Loucy (cell line): Measurements from ENCODE around the gene OR1I1.
A peak's percentile ranks its signal among the peaks of the same experiment; 100 is the strongest.

Source experiments
- H2AFZ ChIP-seq: fragments of 200-600 bp; sonication (generic); 2 replicates; pipeline ENCODE4 v1.6.0; 2016; ENCODE audit warnings: antibody characterized with exemption, mild to moderate bottlenecking, low read length, moderate library complexity
- H3F3A ChIP-seq: fragments of 200-600 bp; 2 replicates; pipeline ENCODE4 v1.6.0; 2016; ENCODE audit warnings: antibody characterized with exemption, low read depth, mild to moderate bottlenecking
- H3K27me3 ChIP-seq: fragments of 200-600 bp; sonication (generic); 2 replicates; pipeline ENCODE4 v1.6.1; 2014; ENCODE audit warnings: low read length, mild to moderate bottlenecking; ENCODE audit not compliant: insufficient read depth, poor library complexity, severe bottlenecking
- H3K36me3 ChIP-seq: fragments of 200-600 bp; sonication (generic); 2 replicates; pipeline ENCODE4 v1.6.1; 2016; ENCODE audit warnings: low read length; ENCODE audit not compliant: insufficient read depth
- H3K4me1 ChIP-seq: fragments of 200-600 bp; sonication (generic); 2 replicates; pipeline ENCODE4 v1.5.1; 2014; ENCODE audit warnings: low read length, mild to moderate bottlenecking; ENCODE audit not compliant: insufficient read depth, poor library complexity, severe bottlenecking
- H3K4me2 ChIP-seq: fragments of 200-600 bp; sonication (generic); 2 replicates; pipeline ENCODE4 v1.6.0; 2014; ENCODE audit warnings: antibody characterized with exemption, low read length, low read depth, mild to moderate bottlenecking; ENCODE audit not compliant: poor library complexity, severe bottlenecking
- H3K4me3 ChIP-seq: fragments of 200-600 bp; sonication (generic); 2 replicates; pipeline ENCODE4 v1.5.1; 2014; ENCODE audit warnings: low read length, mild to moderate bottlenecking, mixed read lengths; ENCODE audit not compliant: poor library complexity, severe bottlenecking
- H3K79me2 ChIP-seq: fragments of 200-600 bp; sonication (generic); 2 replicates; pipeline ENCODE4 v1.6.1; 2014; ENCODE audit warnings: low read length; ENCODE audit not compliant: insufficient read depth
- H3K9ac ChIP-seq: fragments of 200-600 bp; sonication (generic); 2 replicates; pipeline ENCODE4 v1.6.0; 2014; ENCODE audit warnings: mild to moderate bottlenecking, low read depth, low read length, moderate library complexity; ENCODE audit not compliant: poor library complexity, severe bottlenecking
- H3K9me2 ChIP-seq: fragments of 200-600 bp; sonication (generic); replicated peaks from 2 replicates; pipeline ENCODE4 v1.6.1; 2016; ENCODE audit warnings: low read depth, low read length, mixed read lengths
- H3K9me3 ChIP-seq: fragments of 200-600 bp; sonication (generic); 2 replicates; pipeline ENCODE4 v1.6.1; 2014; ENCODE audit warnings: mild to moderate bottlenecking, antibody characterized with exemption, low read length, low read depth; ENCODE audit not compliant: insufficient read depth
- H4K20me1 ChIP-seq: fragments of 200-600 bp; sonication (generic); 2 replicates; pipeline ENCODE4 v1.6.0; 2014; ENCODE audit warnings: antibody characterized with exemption, low read length, mild to moderate bottlenecking; ENCODE audit not compliant: insufficient read depth, poor library complexity, severe bottlenecking
- CTCF ChIP-seq: fragments of 200-600 bp; sonication (generic); conservative IDR thresholded peaks from 2 replicates; pipeline ENCODE4 v1.5.1; 2014; ENCODE audit warnings: mild to moderate bottlenecking, antibody characterized with exemption, low read length
- EZH2phosphoT487 ChIP-seq: fragments of 200-600 bp; IDR thresholded peaks from 2 replicates; pipeline ENCODE4 v1.6.1; 2018; ENCODE audit warnings: antibody characterized with exemption, mild to moderate bottlenecking, moderate library complexity, borderline replicate concordance

OR1I1 gene

GRCh38 chr19:15105044-15105443 lies 23.0 kb downstream of the OR1I1 start:
- Histone ChIP-seq H3K4me2 (no peak overlapping the region), H3K27me3 (no peaks in the 10 kb centered on the region), H3K9me2 (no peaks in the 10 kb centered on the region), H3K36me3 (no peaks in the 10 kb centered on the region), H3K9me3 (peaks cover 12% of the 10 kb centered on the region; the same call in 1 of the 2 replicates), H2AFZ (no peak overlapping the region), H3K79me2 (no peaks in the 10 kb centered on the region), H3F3A (no peaks in the 10 kb centered on the region), H3K4me3 (no peak overlapping the region), H3K4me1 (peaks cover 4% of the 10 kb centered on the region), H4K20me1 (no peaks in the 10 kb centered on the region), H3K9ac (no peak overlapping the region)
- TF ChIP-seq CTCF (no peak), EZH2phosphoT487 (no peak)

GRCh38 chr19:15107061-15108010 lies 25.3 kb downstream of the OR1I1 start, which contains the start of gene SYDE1:
TSS of gene SYDE1 (plus strand) at chr19:15107401. CDS start at chr19:15107434, 33 bp downstream.
- no peaks in the 10 kb centered on the region for H3F3A ChIP-seq
- no peak for TF ChIP-seq CTCF
- TF ChIP-seq EZH2phosphoT487: no peak
- H3K4me2 ChIP-seq: peak within 1 kb of the TSS; percentile 31
- H3K36me3 ChIP-seq: no peaks in the 10 kb centered on the region
- H3K27me3 ChIP-seq: no peaks in the 10 kb centered on the region
- H2AFZ ChIP-seq: no peak within 1 kb of the TSS
- no peak within 1 kb of the TSS for H3K4me3 ChIP-seq
- H3K9me2 ChIP-seq: no peaks in the 10 kb centered on the region
- no peaks in the 10 kb centered on the region for H3K79me2 ChIP-seq
- peaks cover 4% of the 10 kb centered on the region for H3K4me1 ChIP-seq
- no peaks in the 10 kb centered on the region for H4K20me1 ChIP-seq
- no peak within 1 kb of the TSS for H3K9ac ChIP-seq
- H3K9me3 ChIP-seq: peaks cover 9% of the 10 kb centered on the region; the same call in 1 of the 2 replicates

- H3F3A ChIP-seq: no peaks in the 10 kb centered on the region
- peak overlapping the region; percentile 31 for H3K4me2 ChIP-seq
- no peaks in the 10 kb centered on the region for H4K20me1 ChIP-seq
- H2AFZ ChIP-seq: no peak overlapping the region
- H3K79me2 ChIP-seq: no peaks in the 10 kb centered on the region
- no peak overlapping the region for H3K9ac ChIP-seq
- H3K9me3 ChIP-seq: peaks cover 9% of the 10 kb centered on the region; the same call in 1 of the 2 replicates
- TF ChIP-seq EZH2phosphoT487: no peak
- no peak for TF ChIP-seq CTCF
- H3K4me1 ChIP-seq: peaks cover 4% of the 10 kb centered on the region
- no peaks in the 10 kb centered on the region for H3K27me3 ChIP-seq
- H3K9me2 ChIP-seq: no peaks in the 10 kb centered on the region
- H3K36me3 ChIP-seq: no peaks in the 10 kb centered on the region
- no peak overlapping the region for H3K4me3 ChIP-seq
These were observed 26.3 kb downstream of the OR1I1 start for GRCh38 chr19:15108145-15108844.
